ENCODE data around the gene COMMD4. TPM values are rescaled to one million over a fixed set of nuclear protein-coding genes. Genes with fewer than 3 reads are reported as not detected.
"Not testable (repeated sequence)": the region's sequence is repeated elsewhere in the genome, so short reads cannot be mapped to it uniquely, and the experiment has no call there.

The COMMD4 gene
- total RNA-seq, 1 donor: 68.4 TPM

DNA sequence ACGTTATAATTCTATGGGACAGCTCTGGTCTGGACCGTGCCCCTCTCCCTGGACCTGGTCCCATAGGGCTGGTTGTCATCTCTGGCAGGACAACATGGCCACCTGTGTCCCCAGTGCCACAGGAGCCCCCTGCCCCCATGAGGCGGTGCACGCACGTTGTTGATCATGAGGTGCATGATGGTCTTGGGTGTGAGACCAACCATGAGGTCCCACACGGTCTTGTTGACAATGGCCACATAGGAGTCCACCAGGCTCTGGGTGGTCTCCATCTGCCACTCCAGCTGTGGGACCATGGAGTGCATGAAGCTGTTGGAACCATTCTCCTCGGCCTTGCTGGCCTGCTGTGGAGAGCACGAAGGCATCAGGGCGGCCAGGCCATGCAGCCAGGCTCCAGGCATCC, 33.5 kb upstream of the COMMD4 start:
- Histone ChIP-seq H3K4me2 (ENCODE audit: insufficient read depth, low read length) (no peak overlapping the region), H3K9me3 (ENCODE audit: low read depth, low read length) (no peaks in the 10 kb centered on the region), H4K20me1 (ENCODE audit: insufficient read depth, low read length) (no peaks in the 10 kb centered on the region), H2AFZ (ENCODE audit: low read length) (no peak overlapping the region), H3K36me3 (ENCODE audit: insufficient read depth, low read length) (no peaks in the 10 kb centered on the region), H3K4me3 (ENCODE audit: insufficient read depth, low read length) (no peak overlapping the region), H3K4me1 (ENCODE audit: insufficient read depth, low read length) (no peaks in the 10 kb centered on the region), H3K27ac (ENCODE audit: low read depth, low read length) (no peak overlapping the region), H3K27me3 (ENCODE audit: insufficient read depth, low read length) (peaks cover 28% of the 10 kb centered on the region), H3K79me2 (ENCODE audit: insufficient read depth, low read length) (no peaks in the 10 kb centered on the region)
- TF ChIP-seq CTCF (IDR thresholded peaks at IDR 0.05; ENCODE audit: extremely low read depth, low read depth, low read length): no peak
- no peak for DNase-seq (ENCODE audit: insufficient read length, low spot score, missing footprints)

- not testable (repeated sequence) for H3K4me3 ChIP-seq (ENCODE audit: insufficient read depth, low read length); H3K36me3 ChIP-seq (ENCODE audit: insufficient read depth, low read length); H3K4me1 ChIP-seq (ENCODE audit: insufficient read depth, low read length); H2AFZ ChIP-seq (ENCODE audit: low read length); H3K79me2 ChIP-seq (ENCODE audit: insufficient read depth, low read length); H3K9me3 ChIP-seq (ENCODE audit: low read depth, low read length); H3K4me2 ChIP-seq (ENCODE audit: insufficient read depth, low read length); H3K27ac ChIP-seq (ENCODE audit: low read depth, low read length); H4K20me1 ChIP-seq (ENCODE audit: insufficient read depth, low read length); DNase-seq (ENCODE audit: insufficient read length, low spot score, missing footprints)
- H3K27me3 ChIP-seq (ENCODE audit: insufficient read depth, low read length): peaks cover 31% of the 10 kb centered on the region
Measured at GRCh38 chr15:75302753-75303152, 33.1 kb upstream of the COMMD4 start.

GRCh38 chr15:75306188-75306587, 29.7 kb upstream of the COMMD4 start:
- H3K27ac ChIP-seq (ENCODE audit: low read depth, low read length): no peak overlapping the region
- H3K4me1 ChIP-seq (ENCODE audit: insufficient read depth, low read length): no peaks in the 10 kb centered on the region
- no peaks in the 10 kb centered on the region for H3K36me3 ChIP-seq (ENCODE audit: insufficient read depth, low read length)
- no peak overlapping the region for H3K4me2 ChIP-seq (ENCODE audit: insufficient read depth, low read length)
- H3K9me3 ChIP-seq (ENCODE audit: low read depth, low read length): no peaks in the 10 kb centered on the region
- no peaks in the 10 kb centered on the region for H3K79me2 ChIP-seq (ENCODE audit: insufficient read depth, low read length)
- TF ChIP-seq CTCF (IDR thresholded peaks at IDR 0.05; ENCODE audit: extremely low read depth, low read depth, low read length): no peak
- H4K20me1 ChIP-seq (ENCODE audit: insufficient read depth, low read length): no peaks in the 10 kb centered on the region
- H3K4me3 ChIP-seq (ENCODE audit: insufficient read depth, low read length): no peak overlapping the region
- no peak overlapping the region for H2AFZ ChIP-seq (ENCODE audit: low read length)
- no peak for DNase-seq (ENCODE audit: insufficient read length, low spot score, missing footprints)
- peaks cover 51% of the 10 kb centered on the region for H3K27me3 ChIP-seq (ENCODE audit: insufficient read depth, low read length)

DNA sequence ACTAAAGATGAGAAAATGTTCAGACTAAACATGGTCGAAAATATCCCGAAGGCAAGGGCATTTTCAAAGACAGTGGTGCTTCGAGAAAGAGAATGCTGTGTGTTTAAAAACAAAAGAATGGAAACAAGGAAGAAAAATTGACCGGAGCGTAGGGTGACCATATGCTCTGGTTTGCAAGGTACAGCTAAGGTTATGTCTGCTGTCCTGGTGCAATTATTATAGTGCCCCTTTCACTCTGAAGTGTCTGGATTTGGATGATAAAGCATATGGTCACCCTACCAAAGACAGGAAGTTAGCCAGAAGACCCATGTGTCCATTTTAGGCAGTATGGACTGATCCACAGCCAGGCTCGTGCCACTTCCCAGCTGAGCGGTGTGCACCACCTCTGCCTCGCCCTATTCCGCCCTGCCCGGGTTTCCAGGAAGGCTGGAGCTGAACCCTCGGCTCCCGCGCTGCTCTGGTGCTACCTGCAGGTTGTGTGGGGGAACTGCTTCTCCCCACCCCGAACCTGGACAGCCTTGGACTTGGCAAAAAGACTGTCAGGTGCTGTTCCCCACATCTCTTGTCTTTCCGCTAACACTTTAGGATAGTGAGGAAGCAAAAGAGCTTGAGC, 28.0 kb upstream of the COMMD4 start:
- no peaks in the 10 kb centered on the region for H3K36me3 ChIP-seq (ENCODE audit: insufficient read depth, low read length)
- H3K27me3 ChIP-seq (ENCODE audit: insufficient read depth, low read length): peaks cover 56% of the 10 kb centered on the region
- no peak overlapping the region for H3K4me3 ChIP-seq (ENCODE audit: insufficient read depth, low read length)
- peak; percentile 84 for DNase-seq (ENCODE audit: insufficient read length, low spot score, missing footprints)
- H4K20me1 ChIP-seq (ENCODE audit: insufficient read depth, low read length): no peaks in the 10 kb centered on the region
- no peaks in the 10 kb centered on the region for H3K4me1 ChIP-seq (ENCODE audit: insufficient read depth, low read length)
- TF ChIP-seq CTCF (IDR thresholded peaks at IDR 0.05; ENCODE audit: extremely low read depth, low read depth, low read length): peak; percentile 44
- H3K27ac ChIP-seq (ENCODE audit: low read depth, low read length): no peak overlapping the region
- no peaks in the 10 kb centered on the region for H3K79me2 ChIP-seq (ENCODE audit: insufficient read depth, low read length)
- H3K4me2 ChIP-seq (ENCODE audit: insufficient read depth, low read length): no peak overlapping the region
- no peaks in the 10 kb centered on the region for H3K9me3 ChIP-seq (ENCODE audit: low read depth, low read length)
- peak overlapping the region; percentile 20 for H2AFZ ChIP-seq (ENCODE audit: low read length)

Measured in osteoblast (primary cell).